OCI-LY3 (cell line): ENCODE results near the gene CHMP6.

ENCODE experiments used
- CTCF ChIP-seq: fragments of 200-600, 300-600 bp; sonication (generic); IDR thresholded peaks from 2 replicates; pipeline ENCODE4 v1.5.1; 2014; ENCODE audit warnings: antibody characterized with exemption, low read length, low read depth
- EZH2phosphoT487 ChIP-seq: fragments of 200-600 bp; shearing (Covaris generic); IDR thresholded peaks from 2 replicates; pipeline ENCODE4 v1.6.1; 2018; ENCODE audit warnings: antibody characterized with exemption, mixed run types, low read depth

- no peak for TF ChIP-seq CTCF
- no peak for TF ChIP-seq EZH2phosphoT487
Measured at GRCh38 chr17:80995131-80995530, 3.5 kb downstream of the CHMP6 start.
